ENCODE measurements around the gene HEATR9. TPM values are rescaled to one million over a fixed set of nuclear protein-coding genes. Genes with fewer than 3 reads are reported as not detected.

The HEATR9 gene
- total RNA-seq, 1 experiment from 2014 or later, result not detected

DNA sequence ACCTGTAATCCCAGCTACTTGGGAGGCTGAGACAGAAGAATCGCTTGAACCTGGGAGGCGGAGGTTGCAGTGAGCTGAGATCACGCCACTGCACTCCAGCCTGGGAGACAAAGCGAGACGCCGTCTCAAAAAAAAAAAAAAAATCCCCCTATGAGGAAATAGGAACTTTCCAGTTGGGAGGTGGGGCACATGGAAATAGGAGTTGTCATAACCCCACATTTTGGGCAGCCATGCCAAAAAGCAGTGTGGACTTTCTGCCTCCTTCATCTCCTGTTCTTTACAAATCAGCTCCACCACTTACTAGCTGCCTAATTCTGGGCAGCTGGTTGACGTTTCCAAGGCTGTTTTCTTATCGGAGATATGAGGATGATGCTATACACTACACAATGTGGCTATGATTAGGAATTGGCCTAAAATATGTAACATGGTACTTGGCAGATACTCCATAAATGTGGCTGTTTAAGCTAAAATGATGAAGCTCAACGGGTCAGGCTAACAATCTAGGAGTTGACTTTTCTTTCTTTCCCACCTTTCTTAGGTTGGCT, 33.0 kb upstream of the HEATR9 start (continued):
- TF ChIP-seq, protein P1, sequence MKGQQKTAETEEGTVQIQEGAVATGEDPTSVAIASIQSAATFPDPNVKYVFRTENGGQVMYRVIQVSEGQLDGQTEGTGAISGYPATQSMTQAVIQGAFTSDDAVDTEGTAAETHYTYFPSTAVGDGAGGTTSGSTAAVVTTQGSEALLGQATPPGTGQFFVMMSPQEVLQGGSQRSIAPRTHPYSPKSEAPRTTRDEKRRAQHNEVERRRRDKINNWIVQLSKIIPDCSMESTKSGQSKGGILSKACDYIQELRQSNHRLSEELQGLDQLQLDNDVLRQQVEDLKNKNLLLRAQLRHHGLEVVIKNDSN (CRISPR knock-in tag; IDR thresholded peaks at IDR 0.05), result no peak
- TF ChIP-seq, protein P2, sequence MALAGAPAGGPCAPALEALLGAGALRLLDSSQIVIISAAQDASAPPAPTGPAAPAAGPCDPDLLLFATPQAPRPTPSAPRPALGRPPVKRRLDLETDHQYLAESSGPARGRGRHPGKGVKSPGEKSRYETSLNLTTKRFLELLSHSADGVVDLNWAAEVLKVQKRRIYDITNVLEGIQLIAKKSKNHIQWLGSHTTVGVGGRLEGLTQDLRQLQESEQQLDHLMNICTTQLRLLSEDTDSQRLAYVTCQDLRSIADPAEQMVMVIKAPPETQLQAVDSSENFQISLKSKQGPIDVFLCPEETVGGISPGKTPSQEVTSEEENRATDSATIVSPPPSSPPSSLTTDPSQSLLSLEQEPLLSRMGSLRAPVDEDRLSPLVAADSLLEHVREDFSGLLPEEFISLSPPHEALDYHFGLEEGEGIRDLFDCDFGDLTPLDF (CRISPR knock-in tag; IDR thresholded peaks at IDR 0.05), result no peak

DNA sequence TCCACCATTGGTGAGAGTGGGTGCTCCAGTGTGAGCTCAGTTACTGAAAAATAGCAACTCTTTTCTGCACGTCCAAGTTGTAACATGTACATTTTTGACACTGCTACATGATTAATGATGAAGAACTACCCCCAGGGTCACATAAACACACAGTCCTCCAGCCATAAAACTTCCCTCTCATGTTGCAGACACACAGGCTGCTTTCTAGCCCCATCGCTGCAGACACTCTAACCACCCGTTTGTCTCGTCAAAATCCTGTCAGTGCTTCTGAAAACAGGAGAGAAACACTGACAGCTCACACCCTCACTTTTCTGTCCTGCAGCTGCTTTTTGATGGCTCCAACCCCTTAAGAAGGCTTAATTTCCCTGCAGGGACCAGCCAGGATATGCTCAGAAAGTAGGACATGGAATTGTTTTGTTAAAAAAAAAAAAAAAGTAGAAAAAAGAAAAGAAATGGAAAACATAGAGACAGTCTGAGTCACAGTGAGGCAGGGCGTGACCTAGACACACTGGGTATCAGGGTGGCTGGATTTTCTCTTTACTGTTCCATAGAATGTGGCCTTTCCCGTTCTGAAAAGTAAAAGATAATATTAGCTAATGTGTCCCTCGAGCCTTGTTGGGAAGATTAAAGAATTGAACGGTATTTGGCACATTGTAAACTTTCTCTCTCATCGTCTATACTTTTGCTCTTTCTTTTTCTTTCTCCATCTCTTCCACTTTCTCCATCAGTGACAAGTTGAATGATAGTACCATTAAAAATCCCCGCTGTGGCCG, 32.2 kb upstream of the HEATR9 start:
- H3K27me3 Mint-ChIP-seq (ENCODE audit: low read depth), result no peaks in the 10 kb centered on the region; the same call in 1 of the 2 replicates
- no peaks in the 10 kb centered on the region for H3K4me1 Mint-ChIP-seq
- H3K9me3 Mint-ChIP-seq, result peaks cover 16% of the 10 kb centered on the region
- DNase-seq (ENCODE audit: low spot score) (no peak), ATAC-seq (no peak)
- POLR2A ChIA-PET, result no interaction called here
- no peaks in the 10 kb centered on the region for H3K36me3 Mint-ChIP-seq
- H3K4me3 Mint-ChIP-seq, result no peak overlapping the region
- CTCF ChIA-PET, result interaction anchor here (0.6 to 1.3 kb wide), 2 partner anchors 137 to 633 kb away, joined by 3 read pairs; no protein-coding TSS in a partner anchor
- no peak overlapping the region for H3K27ac Mint-ChIP-seq
- TF ChIP-seq TEAD4 (CRISPR knock-in tag; IDR thresholded peaks at IDR 0.05) (no peak), NFE2L1 (CRISPR knock-in tag; IDR thresholded peaks at IDR 0.05) (no peak), ATF1 (CRISPR knock-in tag; IDR thresholded peaks at IDR 0.05) (no peak), CBFB (CRISPR knock-in tag; IDR thresholded peaks at IDR 0.05; ENCODE audit: low read depth) (no peak), MYBL2 (CRISPR knock-in tag; IDR thresholded peaks at IDR 0.05) (no peak), ZBTB21 (CRISPR knock-in tag; IDR thresholded peaks at IDR 0.05; ENCODE audit: borderline replicate concordance) (no peak), IRF2 (CRISPR knock-in tag; IDR thresholded peaks at IDR 0.05; ENCODE audit: borderline replicate concordance, low read depth) (no peak), ZNF121 (CRISPR knock-in tag; IDR thresholded peaks at IDR 0.05) (no peak), SP1 (CRISPR knock-in tag; conservative IDR thresholded peaks at IDR 0.05) (no peak), ZNF423 (CRISPR knock-in tag; IDR thresholded peaks at IDR 0.05) (no peak), GRHL2 (CRISPR knock-in tag; IDR thresholded peaks at IDR 0.05; ENCODE audit: insufficient replicate concordance, severe bottlenecking) (no peak)
- TF ChIP-seq, protein P3, sequence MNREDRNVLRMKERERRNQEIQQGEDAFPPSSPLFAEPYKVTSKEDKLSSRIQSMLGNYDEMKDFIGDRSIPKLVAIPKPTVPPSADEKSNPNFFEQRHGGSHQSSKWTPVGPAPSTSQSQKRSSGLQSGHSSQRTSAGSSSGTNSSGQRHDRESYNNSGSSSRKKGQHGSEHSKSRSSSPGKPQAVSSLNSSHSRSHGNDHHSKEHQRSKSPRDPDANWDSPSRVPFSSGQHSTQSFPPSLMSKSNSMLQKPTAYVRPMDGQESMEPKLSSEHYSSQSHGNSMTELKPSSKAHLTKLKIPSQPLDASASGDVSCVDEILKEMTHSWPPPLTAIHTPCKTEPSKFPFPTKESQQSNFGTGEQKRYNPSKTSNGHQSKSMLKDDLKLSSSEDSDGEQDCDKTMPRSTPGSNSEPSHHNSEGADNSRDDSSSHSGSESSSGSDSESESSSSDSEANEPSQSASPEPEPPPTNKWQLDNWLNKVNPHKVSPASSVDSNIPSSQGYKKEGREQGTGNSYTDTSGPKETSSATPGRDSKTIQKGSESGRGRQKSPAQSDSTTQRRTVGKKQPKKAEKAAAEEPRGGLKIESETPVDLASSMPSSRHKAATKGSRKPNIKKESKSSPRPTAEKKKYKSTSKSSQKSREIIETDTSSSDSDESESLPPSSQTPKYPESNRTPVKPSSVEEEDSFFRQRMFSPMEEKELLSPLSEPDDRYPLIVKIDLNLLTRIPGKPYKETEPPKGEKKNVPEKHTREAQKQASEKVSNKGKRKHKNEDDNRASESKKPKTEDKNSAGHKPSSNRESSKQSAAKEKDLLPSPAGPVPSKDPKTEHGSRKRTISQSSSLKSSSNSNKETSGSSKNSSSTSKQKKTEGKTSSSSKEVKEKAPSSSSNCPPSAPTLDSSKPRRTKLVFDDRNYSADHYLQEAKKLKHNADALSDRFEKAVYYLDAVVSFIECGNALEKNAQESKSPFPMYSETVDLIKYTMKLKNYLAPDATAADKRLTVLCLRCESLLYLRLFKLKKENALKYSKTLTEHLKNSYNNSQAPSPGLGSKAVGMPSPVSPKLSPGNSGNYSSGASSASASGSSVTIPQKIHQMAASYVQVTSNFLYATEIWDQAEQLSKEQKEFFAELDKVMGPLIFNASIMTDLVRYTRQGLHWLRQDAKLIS (CRISPR knock-in tag; IDR thresholded peaks at IDR 0.05; ENCODE audit: borderline replicate concordance), result no peak
- TF ChIP-seq, protein P4, sequence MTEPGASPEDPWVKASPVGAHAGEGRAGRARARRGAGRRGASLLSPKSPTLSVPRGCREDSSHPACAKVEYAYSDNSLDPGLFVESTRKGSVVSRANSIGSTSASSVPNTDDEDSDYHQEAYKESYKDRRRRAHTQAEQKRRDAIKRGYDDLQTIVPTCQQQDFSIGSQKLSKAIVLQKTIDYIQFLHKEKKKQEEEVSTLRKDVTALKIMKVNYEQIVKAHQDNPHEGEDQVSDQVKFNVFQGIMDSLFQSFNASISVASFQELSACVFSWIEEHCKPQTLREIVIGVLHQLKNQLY (CRISPR knock-in tag; IDR thresholded peaks at IDR 0.05), result no peak
- TF ChIP-seq, protein P1 (CRISPR knock-in tag; IDR thresholded peaks at IDR 0.05), result no peak
- TF ChIP-seq, protein P5, sequence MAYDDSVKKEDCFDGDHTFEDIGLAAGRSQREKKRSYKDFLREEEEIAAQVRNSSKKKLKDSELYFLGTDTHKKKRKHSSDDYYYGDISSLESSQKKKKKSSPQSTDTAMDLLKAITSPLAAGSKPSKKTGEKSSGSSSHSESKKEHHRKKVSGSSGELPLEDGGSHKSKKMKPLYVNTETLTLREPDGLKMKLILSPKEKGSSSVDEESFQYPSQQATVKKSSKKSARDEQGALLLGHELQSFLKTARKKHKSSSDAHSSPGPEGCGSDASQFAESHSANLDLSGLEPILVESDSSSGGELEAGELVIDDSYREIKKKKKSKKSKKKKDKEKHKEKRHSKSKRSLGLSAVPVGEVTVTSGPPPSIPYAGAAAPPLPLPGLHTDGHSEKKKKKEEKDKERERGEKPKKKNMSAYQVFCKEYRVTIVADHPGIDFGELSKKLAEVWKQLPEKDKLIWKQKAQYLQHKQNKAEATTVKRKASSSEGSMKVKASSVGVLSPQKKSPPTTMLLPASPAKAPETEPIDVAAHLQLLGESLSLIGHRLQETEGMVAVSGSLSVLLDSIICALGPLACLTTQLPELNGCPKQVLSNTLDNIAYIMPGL (CRISPR knock-in tag; IDR thresholded peaks at IDR 0.05), result no peak
- TF ChIP-seq, protein P6, sequence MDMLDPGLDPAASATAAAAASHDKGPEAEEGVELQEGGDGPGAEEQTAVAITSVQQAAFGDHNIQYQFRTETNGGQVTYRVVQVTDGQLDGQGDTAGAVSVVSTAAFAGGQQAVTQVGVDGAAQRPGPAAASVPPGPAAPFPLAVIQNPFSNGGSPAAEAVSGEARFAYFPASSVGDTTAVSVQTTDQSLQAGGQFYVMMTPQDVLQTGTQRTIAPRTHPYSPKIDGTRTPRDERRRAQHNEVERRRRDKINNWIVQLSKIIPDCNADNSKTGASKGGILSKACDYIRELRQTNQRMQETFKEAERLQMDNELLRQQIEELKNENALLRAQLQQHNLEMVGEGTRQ (CRISPR knock-in tag; IDR thresholded peaks at IDR 0.05), result no peak
- TF ChIP-seq, protein P7, sequence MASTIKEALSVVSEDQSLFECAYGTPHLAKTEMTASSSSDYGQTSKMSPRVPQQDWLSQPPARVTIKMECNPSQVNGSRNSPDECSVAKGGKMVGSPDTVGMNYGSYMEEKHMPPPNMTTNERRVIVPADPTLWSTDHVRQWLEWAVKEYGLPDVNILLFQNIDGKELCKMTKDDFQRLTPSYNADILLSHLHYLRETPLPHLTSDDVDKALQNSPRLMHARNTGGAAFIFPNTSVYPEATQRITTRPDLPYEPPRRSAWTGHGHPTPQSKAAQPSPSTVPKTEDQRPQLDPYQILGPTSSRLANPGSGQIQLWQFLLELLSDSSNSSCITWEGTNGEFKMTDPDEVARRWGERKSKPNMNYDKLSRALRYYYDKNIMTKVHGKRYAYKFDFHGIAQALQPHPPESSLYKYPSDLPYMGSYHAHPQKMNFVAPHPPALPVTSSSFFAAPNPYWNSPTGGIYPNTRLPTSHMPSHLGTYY (CRISPR knock-in tag; IDR thresholded peaks at IDR 0.05), result no peak
- TF ChIP-seq, protein P8, sequence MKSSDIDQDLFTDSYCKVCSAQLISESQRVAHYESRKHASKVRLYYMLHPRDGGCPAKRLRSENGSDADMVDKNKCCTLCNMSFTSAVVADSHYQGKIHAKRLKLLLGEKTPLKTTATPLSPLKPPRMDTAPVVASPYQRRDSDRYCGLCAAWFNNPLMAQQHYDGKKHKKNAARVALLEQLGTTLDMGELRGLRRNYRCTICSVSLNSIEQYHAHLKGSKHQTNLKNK (CRISPR knock-in tag; IDR thresholded peaks at IDR 0.05), result no peak

Measured in WTC11 (cell line).